Central memory CD8-positive, alpha-beta T cell (primary cell): ENCODE data around the gene TM4SF1.

ENCODE experiments used
- ATAC-seq: fragments of 150-1000 bp; cut with Tn5 transposase; replicated peaks from 2 replicates; pipeline ENCODE4 v1.10.0; 2022; ENCODE audit warnings: mild to moderate bottlenecking, moderate FRiP score, moderate number of reproducible peaks; ENCODE audit not compliant: poor library complexity, severe bottlenecking; ENCODE audit errors: extremely low read depth
- DNase-seq, 2 donors: peaks; one replicate each; pipeline ENCODE4 v3.0.0; 2021; ENCODE audit warnings: low spot score in 2 of 2
- H3K27ac Mint-ChIP-seq: one replicate; pipeline ENCODE4 v1.8.0; 2022; ENCODE audit warnings: low read depth, mild to moderate bottlenecking, moderate library complexity, mixed read lengths
- H3K27me3 Mint-ChIP-seq: one replicate; pipeline ENCODE4 v1.8.0; 2022; ENCODE audit warnings: mixed read lengths
- H3K36me3 Mint-ChIP-seq: one replicate; pipeline ENCODE4 v1.8.0; 2022; ENCODE audit warnings: mild to moderate bottlenecking, moderate library complexity, mixed read lengths; ENCODE audit not compliant: insufficient read depth
- H3K4me1 Mint-ChIP-seq: one replicate; pipeline ENCODE4 v1.8.0; 2022; ENCODE audit warnings: mixed read lengths
- H3K4me3 Mint-ChIP-seq: one replicate; pipeline ENCODE4 v1.8.0; 2022; ENCODE audit warnings: mild to moderate bottlenecking, moderate library complexity, mixed read lengths
- H3K9me3 Mint-ChIP-seq: one replicate; pipeline ENCODE4 v1.8.0; 2022; ENCODE audit warnings: mixed read lengths

The TM4SF1 gene

GRCh38 chr3:149390772-149391212 is 13.3 kb upstream of the TM4SF1 start:
- peaks cover 29% of the 10 kb centered on the region for H3K27me3 Mint-ChIP-seq
- DNase-seq: no peak
- no peak overlapping the region for H3K27ac Mint-ChIP-seq
- no peaks in the 10 kb centered on the region for H3K36me3 Mint-ChIP-seq
- H3K4me1 Mint-ChIP-seq: no peaks in the 10 kb centered on the region
- no peaks in the 10 kb centered on the region for H3K9me3 Mint-ChIP-seq
- no peak overlapping the region for H3K4me3 Mint-ChIP-seq
- ATAC-seq: no peak

- Mint-ChIP-seq H3K27me3 (peaks cover 29% of the 10 kb centered on the region), H3K4me3 (no peak overlapping the region), H3K4me1 (no peaks in the 10 kb centered on the region), H3K36me3 (no peaks in the 10 kb centered on the region), H3K9me3 (no peaks in the 10 kb centered on the region), H3K27ac (no peak overlapping the region)
- DNase-seq (no peak), ATAC-seq (no peak)
Observed at GRCh38 chr3:149390294-149390693, 12.8 kb upstream of the TM4SF1 start.

DNA sequence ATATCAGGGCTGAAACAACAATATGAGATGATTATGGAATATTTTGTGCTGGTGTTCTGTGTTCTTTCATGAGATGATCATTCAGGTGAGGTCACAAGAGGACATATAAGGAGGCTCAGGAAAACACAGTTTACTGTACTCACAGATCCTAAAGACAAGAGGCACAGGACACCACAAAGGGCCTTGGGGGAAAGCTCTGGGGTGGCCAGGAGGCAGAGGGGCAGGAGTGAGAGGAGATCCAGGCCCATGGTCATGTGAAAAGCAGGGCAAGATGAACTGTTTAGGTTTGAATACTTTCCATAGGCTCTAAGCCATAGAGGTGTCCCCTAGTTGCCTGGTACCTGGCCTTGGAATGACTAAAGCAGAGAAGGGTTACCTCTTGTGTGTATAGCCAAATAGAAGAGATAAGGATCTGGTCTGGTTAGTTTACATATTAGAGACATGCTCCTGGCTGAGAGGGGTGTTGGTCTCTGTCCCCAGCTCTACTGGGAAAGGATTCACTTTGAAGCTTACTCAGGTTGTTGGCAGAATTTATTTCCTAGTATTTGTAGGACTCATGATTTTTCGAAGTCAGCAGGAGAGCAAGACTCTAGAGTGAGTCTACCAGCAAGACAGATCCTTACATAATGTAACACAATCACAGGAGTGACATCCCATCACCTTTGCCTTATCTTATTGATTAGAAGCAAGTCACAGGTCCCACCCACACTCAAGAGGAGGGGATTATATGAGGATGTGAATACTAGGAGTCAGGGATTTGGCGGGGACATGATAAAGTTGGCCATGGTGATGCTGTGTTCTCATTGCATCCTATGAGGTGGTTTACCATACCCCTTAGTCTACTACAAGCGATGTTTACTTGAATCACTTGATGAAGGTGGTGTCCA is 11.3 kb upstream of the TM4SF1 start:
- Mint-ChIP-seq H3K36me3 (no peaks in the 10 kb centered on the region), H3K27me3 (peaks cover 29% of the 10 kb centered on the region), H3K27ac (no peak overlapping the region), H3K9me3 (no peaks in the 10 kb centered on the region), H3K4me1 (no peaks in the 10 kb centered on the region), H3K4me3 (no peak overlapping the region)
- ATAC-seq (no peak), DNase-seq (no peak)

DNA sequence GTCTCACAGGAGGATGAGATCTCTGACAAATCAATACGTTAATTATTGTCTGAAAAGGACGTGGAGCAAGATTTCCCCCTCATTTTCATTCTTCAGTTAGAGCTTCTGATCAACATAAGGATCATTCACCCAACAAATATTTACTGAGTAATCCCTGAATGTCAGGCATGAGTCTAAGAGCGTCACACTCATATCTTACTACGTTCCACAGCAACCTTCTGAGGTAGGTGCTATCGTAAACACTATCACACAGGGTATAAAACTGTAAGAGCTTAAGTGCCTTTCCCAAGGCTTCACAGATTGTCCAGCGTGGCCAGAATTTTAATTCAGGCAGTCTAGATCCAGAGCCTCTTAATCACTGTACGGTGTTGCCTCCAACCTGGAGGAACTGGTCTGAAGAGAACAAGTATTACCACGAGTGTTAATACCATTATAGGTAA is 10.6 kb upstream of the TM4SF1 start:
- ATAC-seq (no peak), DNase-seq (no peak)
- no peaks in the 10 kb centered on the region for H3K36me3 Mint-ChIP-seq
- no peak overlapping the region for H3K4me3 Mint-ChIP-seq
- peaks cover 29% of the 10 kb centered on the region for H3K27me3 Mint-ChIP-seq
- no peaks in the 10 kb centered on the region for H3K4me1 Mint-ChIP-seq
- no peaks in the 10 kb centered on the region for H3K9me3 Mint-ChIP-seq
- no peak overlapping the region for H3K27ac Mint-ChIP-seq

GRCh38 chr3:149386299-149386606 is 8.8 kb upstream of the TM4SF1 start:
- H3K27ac Mint-ChIP-seq: no peak overlapping the region
- no peak for DNase-seq
- H3K27me3 Mint-ChIP-seq: peaks cover 27% of the 10 kb centered on the region
- no peak overlapping the region for H3K4me3 Mint-ChIP-seq
- no peaks in the 10 kb centered on the region for H3K9me3 Mint-ChIP-seq
- no peaks in the 10 kb centered on the region for H3K36me3 Mint-ChIP-seq
- no peak for ATAC-seq
- no peaks in the 10 kb centered on the region for H3K4me1 Mint-ChIP-seq

GRCh38 chr3:149385617-149386298 is 8.3 kb upstream of the TM4SF1 start:
- Mint-ChIP-seq H3K4me1 (no peaks in the 10 kb centered on the region), H3K36me3 (no peaks in the 10 kb centered on the region), H3K9me3 (no peaks in the 10 kb centered on the region), H3K4me3 (no peak overlapping the region), H3K27ac (no peak overlapping the region), H3K27me3 (peaks cover 25% of the 10 kb centered on the region)
- no peak for ATAC-seq
- DNase-seq: no peak

DNA sequence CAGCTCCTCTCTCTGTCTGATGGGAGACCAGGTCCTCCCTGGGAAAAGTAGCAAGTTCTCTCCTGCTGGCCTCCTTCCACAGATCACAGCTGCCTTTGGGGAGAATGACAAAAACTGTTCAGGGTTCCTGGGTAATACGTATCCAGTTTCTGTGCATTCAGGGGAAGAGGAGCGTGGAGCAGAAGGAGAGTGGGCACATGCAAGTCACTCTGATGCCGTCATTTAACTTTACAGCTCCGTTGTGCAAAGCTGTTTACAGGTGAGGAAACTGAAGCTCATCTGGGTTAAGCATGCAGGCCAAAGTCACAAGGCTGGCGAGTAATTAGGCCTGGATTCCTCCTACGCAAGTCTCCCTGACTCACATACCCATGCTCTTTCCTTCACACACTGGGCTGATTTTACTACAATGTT is 7.5 kb upstream of the TM4SF1 start:
- Mint-ChIP-seq H3K9me3 (no peaks in the 10 kb centered on the region), H3K27me3 (peaks cover 23% of the 10 kb centered on the region), H3K27ac (no peak overlapping the region), H3K4me1 (no peaks in the 10 kb centered on the region), H3K36me3 (no peaks in the 10 kb centered on the region), H3K4me3 (no peak overlapping the region)
- DNase-seq: no peak
- ATAC-seq: no peak

- H3K36me3 Mint-ChIP-seq: no peaks in the 10 kb centered on the region
- H3K4me1 Mint-ChIP-seq: no peaks in the 10 kb centered on the region
- no peak overlapping the region for H3K27ac Mint-ChIP-seq
- peaks cover 23% of the 10 kb centered on the region for H3K27me3 Mint-ChIP-seq
- no peak for DNase-seq
- H3K4me3 Mint-ChIP-seq: no peak overlapping the region
- no peaks in the 10 kb centered on the region for H3K9me3 Mint-ChIP-seq
- no peak for ATAC-seq
Observed at GRCh38 chr3:149384167-149384566, 6.7 kb upstream of the TM4SF1 start.

GRCh38 chr3:149383703-149384102 is 6.3 kb upstream of the TM4SF1 start:
- H3K4me1 Mint-ChIP-seq: no peaks in the 10 kb centered on the region
- no peak for DNase-seq
- H3K9me3 Mint-ChIP-seq: no peaks in the 10 kb centered on the region
- no peak overlapping the region for H3K4me3 Mint-ChIP-seq
- peaks cover 25% of the 10 kb centered on the region for H3K27me3 Mint-ChIP-seq
- H3K36me3 Mint-ChIP-seq: no peaks in the 10 kb centered on the region
- H3K27ac Mint-ChIP-seq: no peak overlapping the region
- no peak for ATAC-seq

DNA sequence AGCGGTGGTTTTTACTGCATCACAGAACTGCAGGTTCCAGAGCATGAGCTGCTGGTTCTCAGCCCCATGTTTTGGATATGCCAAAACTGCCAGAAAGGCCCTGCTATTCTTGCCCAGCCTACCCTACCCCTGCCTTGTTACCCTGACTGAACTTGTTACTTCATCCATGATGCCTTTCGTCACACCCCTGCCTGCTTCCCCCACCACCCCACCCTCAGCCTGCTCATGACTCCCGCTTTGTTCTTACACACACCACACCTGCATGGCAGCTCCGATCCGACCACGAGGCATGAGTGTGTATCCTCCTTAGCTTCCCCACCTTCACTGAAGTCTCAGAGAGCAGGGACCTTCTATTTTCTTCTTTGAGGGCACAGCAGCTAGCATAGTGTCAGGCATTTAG is 5.1 kb upstream of the TM4SF1 start:
- no peaks in the 10 kb centered on the region for H3K4me1 Mint-ChIP-seq
- no peak overlapping the region for H3K4me3 Mint-ChIP-seq
- DNase-seq (no peak), ATAC-seq (no peak)
- H3K27ac Mint-ChIP-seq: no peak overlapping the region
- no peaks in the 10 kb centered on the region for H3K9me3 Mint-ChIP-seq
- no peaks in the 10 kb centered on the region for H3K36me3 Mint-ChIP-seq
- peaks cover 27% of the 10 kb centered on the region for H3K27me3 Mint-ChIP-seq

GRCh38 chr3:149382101-149382467 is 4.6 kb upstream of the TM4SF1 start:
- Mint-ChIP-seq H3K27me3 (peaks cover 31% of the 10 kb centered on the region), H3K4me3 (no peak overlapping the region), H3K36me3 (no peaks in the 10 kb centered on the region), H3K4me1 (no peaks in the 10 kb centered on the region), H3K27ac (no peak overlapping the region), H3K9me3 (no peaks in the 10 kb centered on the region)
- no peak for DNase-seq
- ATAC-seq: no peak

DNA sequence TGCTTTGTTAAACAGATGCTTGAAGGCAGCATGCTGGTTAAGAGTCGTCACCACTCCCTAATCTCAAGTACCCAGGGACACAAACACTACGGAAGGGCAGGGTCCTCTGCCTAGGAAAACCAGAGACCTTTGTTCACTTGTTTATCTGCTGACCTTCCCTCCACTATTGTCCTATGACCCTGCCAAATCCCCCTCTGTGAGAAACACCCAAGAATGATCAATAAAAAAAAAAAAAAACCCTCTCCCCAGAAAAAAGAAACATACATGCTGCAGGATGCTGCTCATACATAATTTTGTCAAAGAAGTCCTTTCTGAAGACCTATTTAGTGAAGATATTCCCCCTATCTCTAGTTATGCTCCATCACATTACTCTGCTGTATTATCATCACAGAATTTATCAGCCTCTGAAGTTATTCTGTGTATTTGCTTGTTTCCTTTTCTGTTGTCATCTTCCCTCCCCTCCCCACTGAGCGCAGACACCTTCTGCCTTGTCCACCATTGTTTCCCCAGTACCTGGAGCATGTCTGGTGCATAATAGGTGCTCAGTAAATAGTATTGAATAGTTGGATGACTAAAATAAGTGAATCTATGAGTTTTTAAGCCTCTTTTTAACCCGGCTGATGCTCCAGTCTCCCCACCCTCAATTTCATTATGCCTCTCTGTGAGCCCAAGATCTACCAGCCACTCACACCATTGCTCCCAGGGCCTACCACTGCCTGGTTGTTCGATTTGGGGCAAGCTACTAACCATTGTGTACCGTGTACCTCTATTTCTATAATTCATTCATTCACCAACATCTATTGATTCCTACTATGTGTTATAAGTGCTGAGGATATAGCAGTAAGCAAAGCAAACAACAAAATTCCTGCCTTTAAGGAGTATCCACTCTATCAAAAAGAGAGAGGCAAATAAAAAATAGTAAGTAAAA is 4.0 kb upstream of the TM4SF1 start:
- H3K36me3 Mint-ChIP-seq: no peaks in the 10 kb centered on the region
- no peak for DNase-seq
- H3K4me3 Mint-ChIP-seq: no peak overlapping the region
- H3K9me3 Mint-ChIP-seq: no peaks in the 10 kb centered on the region
- no peak overlapping the region for H3K27ac Mint-ChIP-seq
- no peaks in the 10 kb centered on the region for H3K4me1 Mint-ChIP-seq
- peaks cover 37% of the 10 kb centered on the region for H3K27me3 Mint-ChIP-seq
- ATAC-seq: no peak
